C4-2B (cell line): ENCODE results near the gene GKN2.
A peak's percentile ranks its signal among the peaks of the same experiment; 100 is the strongest.

Experiments used
- ZFX ChIP-seq: fragments of 450-650 bp; IDR thresholded peaks from 2 replicates; pipeline ENCODE4 v1.6.1; 2017
- TF ChIP-seq, protein P1 (sequence below): fragments of 450-650 bp; conservative IDR thresholded peaks from 2 replicates; pipeline ENCODE4 v1.5.1; 2017; ENCODE audit warnings: mild to moderate bottlenecking

DNA sequence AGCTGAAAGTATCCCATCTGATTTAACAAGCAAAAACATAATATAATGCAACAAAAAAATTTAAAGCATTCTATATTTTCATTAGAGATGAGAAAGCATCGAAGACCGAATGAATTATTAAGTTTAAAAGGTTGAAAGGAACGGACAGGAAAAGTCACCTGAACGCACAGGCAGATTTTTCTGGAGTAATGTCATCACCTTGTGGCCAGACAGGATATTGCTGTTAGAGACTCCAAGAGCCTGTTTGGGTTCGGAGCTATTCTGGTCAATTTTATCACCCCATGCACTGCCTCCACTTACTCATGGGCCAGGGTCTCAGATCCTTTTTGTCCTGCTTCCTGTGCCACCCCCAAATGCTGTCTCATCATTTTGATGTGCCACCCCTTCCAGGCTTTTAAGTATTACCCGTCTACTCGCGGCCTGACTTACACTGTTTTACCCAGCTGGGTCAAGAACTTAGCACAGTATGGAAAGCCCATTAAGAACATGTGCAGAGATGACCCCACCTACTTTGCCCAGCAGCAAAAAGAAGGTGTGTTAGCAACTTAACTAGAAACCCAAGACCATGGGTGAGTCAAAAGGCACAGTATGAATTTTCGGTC lies 27.3 kb downstream of the GKN2 start:
- TF ChIP-seq, protein P1, sequence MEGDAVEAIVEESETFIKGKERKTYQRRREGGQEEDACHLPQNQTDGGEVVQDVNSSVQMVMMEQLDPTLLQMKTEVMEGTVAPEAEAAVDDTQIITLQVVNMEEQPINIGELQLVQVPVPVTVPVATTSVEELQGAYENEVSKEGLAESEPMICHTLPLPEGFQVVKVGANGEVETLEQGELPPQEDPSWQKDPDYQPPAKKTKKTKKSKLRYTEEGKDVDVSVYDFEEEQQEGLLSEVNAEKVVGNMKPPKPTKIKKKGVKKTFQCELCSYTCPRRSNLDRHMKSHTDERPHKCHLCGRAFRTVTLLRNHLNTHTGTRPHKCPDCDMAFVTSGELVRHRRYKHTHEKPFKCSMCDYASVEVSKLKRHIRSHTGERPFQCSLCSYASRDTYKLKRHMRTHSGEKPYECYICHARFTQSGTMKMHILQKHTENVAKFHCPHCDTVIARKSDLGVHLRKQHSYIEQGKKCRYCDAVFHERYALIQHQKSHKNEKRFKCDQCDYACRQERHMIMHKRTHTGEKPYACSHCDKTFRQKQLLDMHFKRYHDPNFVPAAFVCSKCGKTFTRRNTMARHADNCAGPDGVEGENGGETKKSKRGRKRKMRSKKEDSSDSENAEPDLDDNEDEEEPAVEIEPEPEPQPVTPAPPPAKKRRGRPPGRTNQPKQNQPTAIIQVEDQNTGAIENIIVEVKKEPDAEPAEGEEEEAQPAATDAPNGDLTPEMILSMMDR: peak; percentile 91
- no peak for TF ChIP-seq ZFX
